OCI-LY3 (cell line): ENCODE measurements around the gene IP6K1.

Source experiments
- H2AFZ ChIP-seq: fragments of 200-600, 300-600 bp; shearing (Covaris generic); 2 replicates; pipeline ENCODE4 v1.6.0; 2014; ENCODE audit warnings: antibody characterized with exemption, low read depth, low read length
- H3K27ac ChIP-seq: fragments of 200-600, 300-600 bp; sonication (generic); 2 replicates; pipeline ENCODE4 v1.5.1; 2014; ENCODE audit warnings: mild to moderate bottlenecking, low read length, moderate library complexity, mixed read lengths
- H3K27me3 ChIP-seq: fragments of 200-600, 300-600 bp; sonication (generic); 2 replicates; pipeline ENCODE4 v1.6.1; 2014; ENCODE audit warnings: low read depth, low read length, mixed read lengths
- H3K36me3 ChIP-seq: fragments of 200-600, 300-600 bp; sonication (generic); replicated peaks from 2 replicates; pipeline ENCODE3; 2014; ENCODE audit warnings: low read depth, low read length, mixed read lengths
- H3K4me1 ChIP-seq: fragments of 300-600, 200-600 bp; sonication (generic); 2 replicates; pipeline ENCODE4 v1.6.1; 2014; ENCODE audit warnings: low read length, mixed read lengths
- H3K4me2 ChIP-seq: fragments of 200-600, 300-600 bp; sonication (generic); 2 replicates; pipeline ENCODE4 v1.6.1; 2014; ENCODE audit warnings: low read length, mixed read lengths
- H3K4me3 ChIP-seq: fragments of 300-600, 200-600 bp; sonication (generic); 2 replicates; pipeline ENCODE4 v1.5.1; 2014; ENCODE audit warnings: antibody characterized with exemption, mild to moderate bottlenecking, low read length, moderate library complexity
- H3K79me2 ChIP-seq: fragments of 300-600, 200-600 bp; shearing (Covaris generic); 2 replicates; pipeline ENCODE4 v1.6.1; 2014; ENCODE audit warnings: mild to moderate bottlenecking, low read length, mixed read lengths
- H3K9ac ChIP-seq: fragments of 300-600, 200-600 bp; shearing (Covaris generic); 2 replicates; pipeline ENCODE4 v1.6.0; 2014; ENCODE audit warnings: mild to moderate bottlenecking, low read length, moderate library complexity
- H3K9me3 ChIP-seq: fragments of 200-600, 300-600 bp; shearing (Covaris generic); 2 replicates; pipeline ENCODE4 v1.6.1; 2014; ENCODE audit warnings: low read length, mixed read lengths; ENCODE audit not compliant: insufficient read depth
- H4K20me1 ChIP-seq: fragments of 200-600, 300-600 bp; sonication (generic); 2 replicates; pipeline ENCODE4 v1.6.1; 2016; ENCODE audit warnings: low read length, mixed read lengths; ENCODE audit not compliant: insufficient read depth
- CTCF ChIP-seq: fragments of 200-600, 300-600 bp; sonication (generic); IDR thresholded peaks from 2 replicates; pipeline ENCODE4 v1.5.1; 2014; ENCODE audit warnings: antibody characterized with exemption, low read length, low read depth
- EZH2phosphoT487 ChIP-seq: fragments of 200-600 bp; shearing (Covaris generic); IDR thresholded peaks from 2 replicates; pipeline ENCODE4 v1.6.1; 2018; ENCODE audit warnings: antibody characterized with exemption, mixed run types, low read depth

Gene IP6K1

DNA sequence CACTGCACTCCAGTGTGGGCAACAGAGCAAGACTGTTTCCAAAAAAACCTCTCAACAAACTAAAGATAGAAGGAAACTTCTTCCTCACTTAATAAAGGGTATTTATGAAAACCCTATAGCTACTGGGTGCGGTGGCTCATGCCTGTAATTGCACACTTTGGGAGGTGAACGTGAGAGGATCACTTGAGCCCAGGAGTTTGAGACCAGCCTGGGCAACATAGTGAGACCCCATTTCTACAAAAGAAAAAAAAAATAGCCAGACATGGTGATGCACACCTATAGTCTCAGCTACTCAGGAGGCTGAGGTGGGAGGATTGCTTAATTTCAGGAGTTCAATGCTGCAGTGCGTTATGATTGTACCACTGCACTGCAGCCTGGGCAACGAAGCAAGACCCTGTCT is 22.4 kb downstream of the IP6K1 start:
- no peaks in the 10 kb centered on the region for H3K9me3 ChIP-seq
- peaks cover 17% of the 10 kb centered on the region; the same call in 1 of the 2 replicates for H4K20me1 ChIP-seq
- H2AFZ ChIP-seq, result no peak overlapping the region
- H3K79me2 ChIP-seq, result peaks cover 67% of the 10 kb centered on the region
- H3K36me3 ChIP-seq, result peaks cover 4% of the 10 kb centered on the region
- no peak overlapping the region for H3K9ac ChIP-seq
- H3K27me3 ChIP-seq, result no peaks in the 10 kb centered on the region
- no peak overlapping the region for H3K4me3 ChIP-seq
- H3K27ac ChIP-seq, result no peak overlapping the region
- H3K4me2 ChIP-seq, result no peak overlapping the region
- no peak for TF ChIP-seq CTCF
- TF ChIP-seq EZH2phosphoT487, result no peak
- H3K4me1 ChIP-seq, result no peaks in the 10 kb centered on the region

DNA sequence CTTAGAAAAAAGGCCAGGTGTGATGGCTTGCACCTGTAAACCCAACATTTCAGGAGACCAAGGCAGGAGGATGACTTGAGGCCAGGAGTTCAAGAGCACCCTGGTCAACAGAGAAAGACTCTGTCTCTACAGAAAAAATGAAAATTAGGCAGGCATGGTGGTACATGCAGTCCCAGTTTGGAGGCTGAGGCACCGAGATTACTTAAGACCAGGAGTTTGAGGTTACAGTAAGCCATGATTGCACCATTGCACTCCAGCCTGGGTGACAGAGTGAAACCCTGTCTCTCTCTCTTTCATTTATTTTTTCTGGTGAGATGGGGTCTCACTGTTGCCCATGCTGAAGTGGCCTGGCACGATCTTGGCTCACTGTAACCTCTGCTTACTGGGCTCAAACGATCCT is 24.7 kb downstream of the IP6K1 start:
- Histone ChIP-seq H3K9me3 (no peaks in the 10 kb centered on the region), H3K79me2 (peaks cover 58% of the 10 kb centered on the region), H3K4me3 (no peak overlapping the region), H2AFZ (no peak overlapping the region), H3K4me2 (no peak overlapping the region), H3K36me3 (peaks cover 4% of the 10 kb centered on the region), H3K9ac (no peak overlapping the region), H3K27me3 (no peaks in the 10 kb centered on the region), H3K4me1 (no peaks in the 10 kb centered on the region), H3K27ac (no peak overlapping the region), H4K20me1 (peaks cover 24% of the 10 kb centered on the region)
- TF ChIP-seq EZH2phosphoT487, result no peak
- no peak for TF ChIP-seq CTCF

DNA sequence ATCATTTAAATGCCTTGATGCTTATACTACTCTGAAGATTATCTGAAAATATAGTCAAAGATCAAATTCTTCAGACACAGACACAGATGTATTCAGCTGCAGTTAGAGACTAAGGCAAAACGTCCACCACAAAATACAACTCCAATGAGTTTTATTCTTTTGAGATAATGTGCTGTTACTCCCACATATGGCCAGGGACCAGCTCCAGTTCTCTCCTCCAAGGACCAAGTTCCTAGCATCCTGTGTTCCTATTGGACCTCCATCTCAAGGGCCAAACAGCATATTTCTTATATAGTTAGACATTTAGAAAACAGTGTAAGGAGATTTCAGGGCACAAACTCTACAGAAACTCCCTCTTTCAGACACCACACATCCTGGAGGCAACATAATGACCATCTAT is 27.1 kb downstream of the IP6K1 start:
- Histone ChIP-seq H2AFZ (no peak overlapping the region), H3K9me3 (no peaks in the 10 kb centered on the region), H3K79me2 (peaks cover 56% of the 10 kb centered on the region), H4K20me1 (peaks cover 22% of the 10 kb centered on the region), H3K9ac (no peak overlapping the region), H3K27ac (no peak overlapping the region), H3K4me1 (no peaks in the 10 kb centered on the region), H3K36me3 (no peaks in the 10 kb centered on the region), H3K4me2 (no peak overlapping the region), H3K4me3 (no peak overlapping the region), H3K27me3 (no peaks in the 10 kb centered on the region)
- no peak for TF ChIP-seq EZH2phosphoT487
- no peak for TF ChIP-seq CTCF

DNA sequence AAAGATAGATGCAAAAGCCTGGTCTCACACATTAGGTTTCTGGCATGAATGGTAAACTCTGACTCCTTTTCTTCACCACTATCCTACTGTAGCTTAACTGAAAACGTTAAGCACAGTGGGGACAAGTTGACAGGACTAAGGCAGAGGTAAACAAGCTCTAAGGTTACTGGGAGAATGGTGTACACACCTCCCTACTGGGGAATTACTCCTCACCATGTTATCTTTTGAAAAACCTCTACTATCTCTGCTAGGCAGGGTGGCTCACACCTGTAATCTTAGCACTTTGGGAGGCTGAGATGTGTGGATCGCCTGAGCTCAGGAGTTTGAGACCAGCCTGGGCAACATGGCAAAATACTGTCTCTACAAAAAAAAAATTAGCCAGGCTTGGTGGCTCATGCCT is 29.1 kb downstream of the IP6K1 start:
- Histone ChIP-seq H3K4me3 (no peak overlapping the region), H3K27ac (no peak overlapping the region), H3K36me3 (no peaks in the 10 kb centered on the region), H3K4me2 (no peak overlapping the region), H2AFZ (no peak overlapping the region), H3K9ac (no peak overlapping the region), H4K20me1 (peaks cover 20% of the 10 kb centered on the region), H3K4me1 (no peaks in the 10 kb centered on the region), H3K27me3 (no peaks in the 10 kb centered on the region), H3K9me3 (no peaks in the 10 kb centered on the region), H3K79me2 (peaks cover 56% of the 10 kb centered on the region)
- no peak for TF ChIP-seq EZH2phosphoT487
- no peak for TF ChIP-seq CTCF
